Hematopoietic multipotent progenitor cell treated with erythropoietin and hydrocortisone succinate and interleukin-3 and kit ligand, for 15 days (in vitro differentiated cells): Measurements from ENCODE around the gene CORO1C.
A peak's percentile ranks its signal among the peaks of the same experiment; 100 is the strongest.
"Not testable (repeated sequence)": the region's sequence is repeated elsewhere in the genome, so short reads cannot be mapped to it uniquely, and the experiment has no call there.

Source experiments
- DNase-seq: peaks from one replicate; pipeline ENCODE4 v3.0.0-alpha.2; 2015; ENCODE audit warnings: low spot score

CORO1C gene

DNA sequence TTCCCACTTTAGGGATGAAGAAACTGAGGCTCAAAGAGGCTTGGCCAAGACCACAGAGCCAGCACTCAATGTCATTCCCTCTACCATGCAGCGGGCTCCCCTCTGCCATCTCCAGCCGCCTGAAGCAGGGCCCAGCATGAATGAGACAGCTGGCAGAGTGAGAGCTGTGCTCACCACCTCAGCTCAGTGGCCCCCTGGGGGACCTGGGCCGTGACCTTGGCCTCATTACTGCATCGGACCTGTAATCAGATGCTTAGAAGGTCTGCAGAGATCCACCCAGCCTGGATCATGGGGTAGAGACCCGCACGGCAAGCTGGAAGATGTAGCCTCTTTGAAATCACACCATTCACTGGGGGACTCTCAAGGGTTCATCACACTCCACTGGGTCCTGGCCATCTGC lies 22.7 kb upstream of the CORO1C start:
- DNase-seq, result no peak

DNA sequence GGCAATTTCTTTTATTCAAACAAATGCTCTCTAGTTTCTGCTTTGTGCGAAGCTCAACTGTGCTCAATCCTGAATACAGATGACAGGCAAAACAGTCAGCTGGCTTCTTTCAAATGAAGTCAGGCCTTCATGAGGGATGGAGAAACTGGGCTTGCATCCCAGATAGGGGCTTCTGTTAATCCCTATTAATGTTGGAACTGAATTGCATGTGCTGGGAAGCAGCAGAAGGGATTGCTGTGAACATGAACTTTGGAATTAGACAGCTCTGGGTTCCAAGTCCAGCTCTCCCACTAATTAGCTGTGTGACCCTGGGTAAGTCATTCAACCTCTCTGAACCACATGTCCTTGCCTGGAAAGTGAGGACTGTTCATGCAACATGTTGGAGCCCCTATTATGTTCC lies 21.1 kb upstream of the CORO1C start:
- no peak for DNase-seq

- DNase-seq, result no peak
These were observed 20.5 kb upstream of the CORO1C start for GRCh38 chr12:108751821-108752220.

DNA sequence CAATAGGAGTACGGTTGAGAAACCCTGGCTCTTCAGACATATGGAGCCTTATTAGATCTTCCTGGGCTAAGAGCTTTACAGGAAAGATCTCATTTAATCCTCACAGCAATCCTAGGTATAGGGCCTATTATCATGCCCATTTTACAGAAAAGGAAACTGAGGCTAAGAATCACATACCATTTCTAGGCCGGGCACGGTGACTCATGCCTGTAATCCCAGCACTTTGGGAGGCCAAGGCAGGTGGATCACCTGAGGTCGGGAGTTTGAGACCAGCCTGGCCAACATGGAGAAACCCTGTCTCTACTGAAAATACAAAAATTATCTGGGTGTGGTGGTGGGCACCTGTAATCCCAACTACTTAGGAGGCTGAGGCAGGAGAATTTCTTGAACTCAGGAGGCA lies 19.7 kb upstream of the CORO1C start:
- not testable (repeated sequence) for DNase-seq

DNA sequence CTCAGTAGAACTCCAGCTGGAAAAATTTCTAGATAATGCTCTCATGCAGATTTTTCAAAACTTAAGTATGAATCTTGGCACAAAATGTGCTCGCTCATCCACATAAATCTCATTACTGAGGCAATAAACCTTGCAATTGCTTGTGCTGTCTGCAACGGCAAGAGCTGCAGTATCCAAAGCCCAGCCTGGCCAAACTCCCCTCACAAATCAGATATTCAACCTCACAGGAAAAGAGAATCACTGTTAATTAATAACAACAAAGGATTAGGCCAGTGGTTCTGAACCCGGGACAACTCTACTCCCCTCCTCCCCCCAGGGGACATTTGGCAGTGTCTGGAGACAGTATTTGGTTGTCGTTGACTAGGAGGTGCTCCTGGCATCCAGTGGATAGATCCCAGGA lies 19.2 kb upstream of the CORO1C start:
- DNase-seq, result no peak

- DNase-seq, result no peak
These were observed 16.2 kb upstream of the CORO1C start for GRCh38 chr12:108747563-108747962.

DNA sequence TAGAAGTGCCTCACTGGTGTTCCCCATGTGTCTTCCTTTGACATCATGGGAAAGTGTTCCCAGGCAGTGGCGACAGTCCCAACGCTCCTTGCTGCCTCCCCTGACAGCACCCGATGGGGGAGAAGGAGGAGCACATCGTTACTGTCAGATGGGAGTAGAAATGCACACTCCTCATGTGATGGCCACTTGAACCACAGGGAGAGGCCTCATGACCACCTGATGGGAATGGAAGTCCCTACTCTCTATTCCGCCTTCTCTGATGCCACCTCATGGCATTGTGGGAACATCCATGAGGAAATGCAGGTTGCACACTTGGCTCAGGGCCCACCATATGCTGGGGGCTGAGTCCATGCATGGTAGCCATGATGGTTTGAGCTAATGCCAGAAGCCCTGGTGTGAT lies 14.3 kb upstream of the CORO1C start:
- DNase-seq, result no peak

GRCh38 chr12:108744021-108744897 lies 12.9 kb upstream of the CORO1C start:
- DNase-seq, result no peak

DNA sequence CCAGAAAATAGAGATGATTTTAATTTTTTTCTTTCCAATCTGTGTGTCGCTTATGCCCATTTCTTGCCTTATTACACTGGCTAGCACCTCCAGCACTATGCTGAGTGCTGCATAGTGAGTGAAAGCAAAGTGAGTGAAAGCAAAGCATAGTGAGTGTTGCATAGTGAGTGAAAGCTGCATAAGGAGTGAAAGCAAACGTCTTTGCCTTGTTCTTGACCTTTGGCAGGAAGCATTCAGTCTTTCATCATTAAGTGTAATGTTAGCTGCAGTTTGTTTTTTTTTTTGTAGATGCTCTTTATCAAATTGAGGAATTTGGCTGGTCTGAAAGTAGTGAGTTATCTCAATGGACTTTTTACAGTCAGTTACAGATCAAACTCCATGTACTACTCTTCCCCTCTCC lies 6.9 kb upstream of the CORO1C start:
- DNase-seq, result no peak

GRCh38 chr12:108735855-108736254 lies 4.5 kb upstream of the CORO1C start:
- no peak for DNase-seq

DNA sequence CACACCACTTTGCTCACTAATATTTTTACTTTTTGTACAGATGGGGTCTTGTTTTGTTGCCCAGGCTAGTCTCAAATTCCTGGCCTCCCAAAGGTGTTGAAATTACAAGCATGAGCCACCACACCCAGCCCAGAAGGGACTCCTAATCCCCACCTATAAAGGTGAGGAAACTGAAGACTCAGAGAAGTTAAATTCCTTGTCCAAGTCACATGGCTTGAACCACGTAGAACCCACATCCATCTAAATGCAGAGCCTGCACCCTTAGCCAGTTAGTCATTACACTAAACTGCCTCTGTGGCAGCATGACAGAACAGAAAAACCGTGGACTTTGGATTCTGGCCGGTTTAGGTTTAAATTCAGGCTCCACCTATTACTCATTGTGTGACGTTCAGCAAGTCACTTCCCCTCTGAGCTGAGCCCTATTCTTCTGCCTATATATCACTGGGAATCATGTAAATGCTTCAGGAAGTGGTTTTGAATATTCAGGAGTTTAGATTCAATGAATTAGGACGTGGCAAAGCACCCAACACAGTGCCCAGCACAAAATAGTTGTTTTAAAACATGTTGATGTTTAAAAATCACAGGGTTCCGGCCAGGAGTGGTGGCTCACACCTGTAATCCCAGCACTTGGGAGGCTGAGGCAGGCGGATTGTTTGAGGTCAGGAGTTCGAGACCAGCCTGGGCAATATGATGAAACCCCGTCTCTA lies 3.0 kb upstream of the CORO1C start:
- DNase-seq, result no peak

GRCh38 chr12:108733230-108733531 lies 1.9 kb upstream of the CORO1C start:
- not testable (repeated sequence) for DNase-seq

DNA sequence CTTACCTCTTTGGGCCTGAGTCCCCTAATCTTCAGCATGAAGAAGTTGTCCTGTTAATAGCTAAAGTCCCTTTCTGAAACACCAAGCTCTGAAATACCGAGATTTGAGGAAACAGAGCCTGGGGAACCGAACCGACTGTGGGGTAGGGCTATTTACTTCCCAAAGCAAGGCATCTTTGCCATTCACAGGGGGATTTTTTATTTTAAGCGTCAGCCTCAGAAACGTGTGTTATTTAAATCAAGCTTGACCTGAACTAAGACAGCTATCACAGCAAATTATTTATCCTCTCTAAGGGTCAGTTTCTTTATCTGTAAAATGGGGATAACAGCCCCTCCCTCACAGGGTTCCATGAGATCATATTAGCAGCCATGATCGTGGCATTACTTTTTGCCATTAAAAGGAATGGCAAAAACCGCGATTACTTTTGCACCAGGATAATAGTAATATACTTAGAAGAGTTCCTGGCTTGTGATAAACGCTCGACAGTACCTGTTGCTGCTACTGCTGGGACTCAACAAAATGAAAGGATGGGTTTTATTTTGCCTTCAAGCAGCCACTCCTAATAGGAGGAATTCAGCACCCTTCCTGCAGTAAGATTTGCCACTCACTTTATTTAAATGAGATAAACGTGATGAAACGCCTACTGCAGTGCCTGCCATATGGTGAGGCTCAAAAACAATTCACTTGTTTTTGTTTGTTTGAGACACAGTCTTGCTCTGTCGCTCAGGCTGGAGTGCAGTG lies 1.3 kb upstream of the CORO1C start:
- no peak for DNase-seq

GRCh38 chr12:108731866-108732461 lies 646 bp upstream of the CORO1C start:
- peak; percentile 99 for DNase-seq

GRCh38 chr12:108730365-108731104 lies 783 bp downstream of the CORO1C start:
- DNase-seq, result peak; percentile 45

DNA sequence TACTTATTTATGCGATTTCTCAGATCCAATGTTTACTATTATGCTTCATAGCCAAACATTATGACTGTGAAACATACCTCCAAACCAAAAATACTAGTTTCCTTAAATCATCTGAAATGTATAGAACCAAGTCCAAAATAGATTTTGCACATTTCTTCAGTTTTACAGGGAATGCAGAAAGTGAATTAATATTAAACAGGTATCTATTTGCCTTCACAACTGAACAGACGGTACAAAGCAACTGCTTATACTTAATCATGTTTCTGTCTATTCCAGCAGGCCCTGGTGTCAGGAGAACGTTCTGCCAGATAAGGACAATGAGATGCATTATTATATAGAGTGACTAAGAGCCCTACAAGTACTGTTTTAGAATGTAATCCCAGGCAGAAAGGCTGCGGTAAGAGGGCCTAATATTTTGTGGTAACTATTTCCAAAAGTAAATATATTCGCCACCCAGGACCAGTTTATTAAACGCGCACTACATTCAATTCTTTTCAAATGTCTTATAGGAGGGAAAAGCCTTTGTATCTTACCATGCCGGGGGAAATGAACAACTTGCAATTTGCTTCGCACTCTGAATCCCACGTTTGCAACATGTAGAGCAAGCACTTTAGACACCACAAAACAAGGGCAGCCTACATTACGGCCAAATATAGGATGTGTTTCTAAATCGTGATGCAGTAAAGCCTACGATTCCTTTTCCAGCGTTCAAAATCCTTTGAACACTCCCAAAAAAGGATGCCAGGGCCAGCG lies 1.5 kb downstream of the CORO1C start:
- DNase-seq, result peak; percentile 66

GRCh38 chr12:108728820-108729611 lies 2.3 kb downstream of the CORO1C start:
- DNase-seq, result no peak

GRCh38 chr12:108727868-108728735 lies 3.2 kb downstream of the CORO1C start:
- DNase-seq, result no peak

- no peak for DNase-seq
These were observed 4.2 kb downstream of the CORO1C start for GRCh38 chr12:108727161-108727560.

GRCh38 chr12:108724890-108725151 lies 6.5 kb downstream of the CORO1C start:
- DNase-seq, result no peak
